MG63 (cell line): ENCODE results near the gene CDH24. TPM values are rescaled to one million over a fixed set of nuclear protein-coding genes. Genes with fewer than 3 reads are reported as not detected.

Experiments
- DNase-seq: peaks from one replicate; pipeline ENCODE4 v3.0.0-alpha.2; 2020
- H3K27me3 ChIP-seq: fragments of 250-450 bp; sonication (Bioruptor Pico); 2 replicates; pipeline ENCODE4 v1.5.1; 2020; ENCODE audit warnings: mild to moderate bottlenecking, moderate library complexity
- H3K36me3 ChIP-seq: fragments of 250-450 bp; sonication (Bioruptor Pico); 2 replicates; pipeline ENCODE4 v1.5.1; 2020; ENCODE audit warnings: mild to moderate bottlenecking, moderate library complexity
- H3K4me3 ChIP-seq: fragments of 250-450 bp; sonication (Bioruptor Pico); 2 replicates; pipeline ENCODE4 v1.5.1; 2020; ENCODE audit warnings: mild to moderate bottlenecking, moderate library complexity
- H3K9me3 ChIP-seq: fragments of 250-450 bp; sonication (Bioruptor Pico); 2 replicates; pipeline ENCODE4 v1.5.1; 2020; ENCODE audit warnings: mild to moderate bottlenecking, moderate library complexity
- total RNA-seq: library from RNA; depleted of rRNA; stranded (reverse); fragments of >200 nt; shearing (Covaris generic); gene quantifications from 2 replicates; pipeline ENCODE4 v1.2.3, GENCODE V29; 2014; ENCODE audit warnings: low replicate concordance

The CDH24 gene
- total RNA-seq, 1 experiment from 2014 or later = 1.9 TPM

DNA sequence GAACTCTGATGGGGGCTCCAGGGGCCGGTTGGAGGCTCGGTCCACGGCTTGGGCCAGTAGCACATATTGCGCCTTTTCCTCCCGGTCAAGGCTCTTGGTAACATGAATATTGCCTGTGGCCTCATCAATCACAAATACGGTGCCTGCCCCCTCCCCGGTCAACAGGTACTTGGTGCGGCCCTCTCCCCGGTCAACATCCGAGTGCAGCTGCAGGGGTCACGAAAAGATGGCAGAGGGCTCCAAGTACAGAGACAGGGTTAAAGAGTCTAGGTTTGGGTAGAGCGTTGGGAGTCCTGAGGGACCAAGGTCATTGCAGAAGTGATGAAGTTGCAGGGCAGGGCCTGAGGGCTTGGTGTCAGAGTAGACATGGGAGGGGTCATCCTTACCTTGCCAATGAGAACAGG, 2.2 kb downstream of the CDH24 start:
- no peaks in the 10 kb centered on the region for H3K9me3 ChIP-seq
- peaks cover 3% of the 10 kb centered on the region for H3K36me3 ChIP-seq
- no peak overlapping the region for H3K4me3 ChIP-seq
- no peaks in the 10 kb centered on the region for H3K27me3 ChIP-seq
- no peak for DNase-seq

DNA sequence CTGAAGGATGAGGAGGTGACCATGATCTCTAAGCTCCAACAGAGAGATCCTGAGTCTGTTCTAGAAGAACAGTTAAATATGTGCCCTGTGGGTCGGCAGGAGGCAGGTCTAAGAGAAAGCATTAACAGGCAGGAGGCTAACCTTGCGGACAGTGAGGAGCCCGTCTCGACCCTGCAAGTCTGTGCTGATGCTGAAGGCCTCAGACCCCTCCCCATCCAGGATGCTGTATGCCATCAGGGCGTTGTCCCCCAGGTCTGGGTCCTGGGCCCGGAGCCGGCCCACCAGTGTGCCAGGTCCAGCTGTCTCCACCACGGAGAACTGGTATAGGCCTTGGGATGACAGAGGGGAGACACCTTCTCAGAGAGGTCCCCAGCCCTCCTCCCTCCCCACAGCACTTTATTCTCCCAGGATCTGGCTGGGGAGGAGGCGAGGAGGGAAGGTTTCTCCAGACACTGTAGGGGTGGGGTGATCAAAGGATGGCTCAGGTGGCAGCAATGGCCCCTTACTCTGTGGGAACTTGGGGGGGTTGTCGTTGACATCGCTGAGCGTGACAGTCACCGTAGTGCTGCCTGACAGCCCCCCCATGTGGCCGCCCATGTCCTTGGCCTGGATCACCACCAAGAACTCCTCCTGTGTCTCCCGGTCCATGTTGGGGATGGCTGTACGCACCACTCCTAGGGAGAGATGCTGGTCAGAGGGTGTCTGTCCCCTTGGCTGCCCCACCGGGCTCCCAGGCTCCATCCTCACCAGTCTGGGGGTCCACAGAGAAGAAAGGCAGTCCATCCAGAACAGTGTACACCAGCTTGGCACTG, 3.1 kb downstream of the CDH24 start:
- Histone ChIP-seq H3K36me3 (no peaks in the 10 kb centered on the region), H3K4me3 (no peak overlapping the region), H3K9me3 (no peaks in the 10 kb centered on the region), H3K27me3 (no peaks in the 10 kb centered on the region)
- DNase-seq = no peak

DNA sequence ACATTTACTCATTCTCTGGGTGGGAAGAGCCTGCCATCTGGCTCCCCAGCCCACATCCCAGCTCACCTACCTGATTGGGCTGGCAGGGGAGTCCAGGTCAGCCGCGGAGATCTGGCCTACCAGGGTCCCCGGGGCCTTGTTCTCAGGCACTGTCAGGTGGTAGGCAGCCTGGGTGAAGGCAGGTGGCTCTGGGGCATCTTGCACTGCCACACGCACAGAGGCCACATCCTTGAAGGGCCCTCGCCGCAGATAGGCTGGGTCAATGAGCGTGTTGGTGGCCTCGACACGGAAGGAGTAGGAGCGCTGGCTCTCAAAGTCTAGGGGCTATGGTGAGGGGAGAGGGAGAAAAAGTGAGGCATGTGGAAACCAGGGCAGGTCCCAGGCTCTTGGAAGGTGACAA, 3.9 kb downstream of the CDH24 start:
- Histone ChIP-seq H3K4me3 (no peak overlapping the region), H3K9me3 (no peaks in the 10 kb centered on the region), H3K27me3 (no peaks in the 10 kb centered on the region), H3K36me3 (no peaks in the 10 kb centered on the region)
- no peak for DNase-seq

DNA sequence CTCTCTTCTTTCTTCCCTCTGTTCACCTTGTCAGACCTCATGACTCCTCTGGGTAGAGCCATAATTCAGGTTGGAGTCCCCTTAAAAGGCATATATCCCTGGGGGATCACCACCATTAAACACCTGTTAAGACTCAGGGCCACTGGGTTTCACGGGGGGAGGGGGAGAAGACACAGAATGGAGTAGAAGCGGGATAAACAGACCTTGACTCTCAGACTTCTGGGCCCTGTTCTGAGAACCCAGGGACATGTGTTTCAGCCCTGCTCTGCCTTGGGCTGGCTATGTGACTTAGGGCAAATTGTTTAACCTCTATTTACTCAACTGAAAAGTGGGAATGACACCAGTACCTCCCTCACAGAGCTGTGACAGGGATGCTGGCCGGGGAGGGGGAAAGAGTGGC, 4.6 kb downstream of the CDH24 start:
- Histone ChIP-seq H3K36me3 (no peaks in the 10 kb centered on the region), H3K27me3 (no peaks in the 10 kb centered on the region), H3K9me3 (no peaks in the 10 kb centered on the region), H3K4me3 (no peak overlapping the region)
- no peak for DNase-seq

DNA sequence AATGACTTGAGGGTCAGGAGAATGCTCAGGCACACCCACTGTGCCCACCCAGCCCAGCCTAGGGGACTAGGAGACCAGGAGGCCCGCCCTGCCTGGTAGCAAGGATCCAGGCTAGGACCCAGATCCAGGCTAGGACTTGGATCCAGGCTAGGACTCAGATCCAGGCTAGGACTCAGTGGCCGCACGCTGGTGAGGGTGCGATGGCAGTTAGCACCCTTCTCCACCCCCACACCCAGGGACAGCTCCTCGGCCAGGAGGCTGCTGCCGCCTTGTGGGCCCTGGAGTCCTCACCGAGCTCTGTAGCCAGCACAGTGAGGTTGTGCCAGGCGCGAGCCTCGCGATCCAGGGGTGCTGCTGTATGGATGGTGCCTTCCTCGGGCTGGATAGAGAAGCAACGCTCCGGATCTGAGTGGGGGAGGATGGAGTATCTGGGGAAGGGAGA, 5.1 kb downstream of the CDH24 start:
- Histone ChIP-seq H3K4me3 (no peak overlapping the region), H3K36me3 (no peaks in the 10 kb centered on the region), H3K9me3 (no peaks in the 10 kb centered on the region), H3K27me3 (no peaks in the 10 kb centered on the region)
- DNase-seq = no peak

DNA sequence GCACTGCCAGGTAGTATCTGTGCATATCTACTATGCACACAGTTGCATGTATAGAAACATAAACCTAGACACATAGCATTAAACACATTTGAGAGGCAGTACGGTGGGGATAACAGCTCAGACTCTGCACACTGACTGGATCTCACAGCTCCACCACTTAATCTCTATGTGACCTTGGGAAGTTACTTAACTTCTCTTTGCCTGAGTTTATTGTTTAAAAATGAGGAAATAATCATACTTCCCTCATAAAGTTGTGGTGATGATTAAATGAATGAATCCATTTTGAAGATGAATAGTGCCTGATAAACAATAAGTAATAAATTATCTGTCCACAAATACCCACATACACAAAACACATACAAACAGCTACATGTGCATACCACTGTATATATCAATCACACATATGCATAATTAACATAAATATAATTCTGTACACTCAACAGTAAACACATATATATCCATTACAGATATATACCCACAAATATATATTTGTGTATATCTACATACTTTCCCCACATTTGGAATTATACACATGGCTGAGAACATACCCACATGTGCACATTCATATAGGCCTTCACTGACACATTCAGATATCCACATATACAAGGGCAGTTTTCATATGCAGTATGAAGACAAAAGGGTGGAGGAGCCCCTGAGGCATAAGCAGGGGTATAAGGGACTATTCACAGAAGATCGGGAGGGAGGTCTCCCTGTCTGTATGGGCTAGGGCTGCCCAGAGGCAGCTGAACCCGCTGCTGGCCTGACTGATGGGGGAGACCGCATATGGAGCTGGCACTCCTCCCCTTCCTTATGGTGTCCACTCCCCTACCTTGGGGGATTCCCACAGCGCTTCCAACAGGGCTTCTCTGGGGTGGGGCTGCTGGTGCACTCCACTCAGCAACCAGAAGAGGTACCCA, 5.9 kb downstream of the CDH24 start:
- Histone ChIP-seq H3K9me3 (no peaks in the 10 kb centered on the region), H3K36me3 (no peaks in the 10 kb centered on the region), H3K4me3 (no peak overlapping the region), H3K27me3 (no peaks in the 10 kb centered on the region)
- DNase-seq = no peak

DNA sequence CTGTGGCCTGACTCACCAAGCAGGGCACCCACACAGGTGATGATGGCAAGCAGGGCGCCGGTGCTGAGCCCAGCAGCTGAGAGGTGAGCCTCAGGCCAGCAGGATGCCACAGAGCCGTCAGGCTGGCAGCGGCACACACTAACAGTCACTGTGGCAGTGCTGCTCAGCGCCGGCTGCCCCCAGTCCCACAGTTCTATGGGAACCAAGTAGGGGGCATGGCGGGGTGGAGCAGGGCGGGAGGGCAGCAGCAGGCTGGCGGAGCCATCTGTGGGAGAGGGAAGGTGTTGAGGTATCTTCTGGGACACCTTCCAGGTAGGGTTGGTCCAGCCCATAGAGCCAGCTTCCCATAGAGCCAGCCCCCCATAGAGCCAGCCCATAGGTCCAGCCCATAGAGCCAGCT, 8.3 kb downstream of the CDH24 start:
- no peaks in the 10 kb centered on the region for H3K9me3 ChIP-seq
- DNase-seq = no peak
- H3K27me3 ChIP-seq = no peaks in the 10 kb centered on the region
- H3K36me3 ChIP-seq = no peaks in the 10 kb centered on the region
- no peak overlapping the region for H3K4me3 ChIP-seq

DNA sequence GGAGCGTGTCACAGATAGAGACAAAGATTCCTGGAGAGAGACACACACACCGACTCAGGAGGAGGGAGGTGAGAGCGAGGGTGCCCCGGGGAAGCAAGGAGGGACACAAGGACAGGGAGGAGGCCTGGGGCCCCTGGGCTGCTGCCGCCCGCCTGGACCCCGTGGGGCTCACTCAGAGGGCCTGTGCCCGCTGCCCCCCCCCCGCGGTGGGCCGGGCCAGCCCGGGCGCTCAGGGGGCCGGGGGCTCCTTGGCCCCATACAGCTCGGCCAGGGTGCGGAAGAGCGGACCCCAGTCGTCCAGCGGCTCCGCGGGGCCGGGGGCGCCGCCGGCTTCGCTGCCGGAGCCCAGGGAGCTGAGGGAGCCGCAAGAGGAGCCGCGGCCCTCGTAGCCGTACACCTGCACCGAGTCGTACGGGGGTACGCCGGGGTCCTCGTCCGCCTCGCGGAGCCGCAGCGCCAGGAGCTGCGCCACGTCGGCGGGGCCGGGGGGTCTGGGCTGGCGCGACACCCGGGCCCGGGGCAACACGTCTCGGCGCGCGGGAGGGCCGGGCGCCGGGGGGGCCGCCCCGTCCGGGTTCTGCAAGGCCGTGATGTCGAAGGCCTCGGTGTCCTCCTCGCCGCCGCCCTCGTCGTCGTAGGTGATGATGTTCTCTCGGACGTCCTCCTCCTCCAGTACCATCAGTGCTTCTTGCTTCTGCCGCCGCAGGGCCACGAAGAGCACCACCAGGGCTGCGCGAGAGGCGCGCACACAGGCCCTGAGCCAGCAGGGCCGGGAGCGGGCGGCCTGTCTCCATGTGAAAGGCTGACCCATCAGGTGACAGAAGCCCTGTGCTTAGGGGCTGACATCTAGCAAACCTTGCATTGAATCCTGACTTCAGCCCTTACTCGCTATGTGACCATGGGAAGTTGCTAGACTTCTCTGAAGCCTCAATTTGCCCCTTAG, 9.3 kb downstream of the CDH24 start:
- H3K4me3 ChIP-seq = no peak overlapping the region
- H3K36me3 ChIP-seq = no peaks in the 10 kb centered on the region
- DNase-seq = no peak

DNA sequence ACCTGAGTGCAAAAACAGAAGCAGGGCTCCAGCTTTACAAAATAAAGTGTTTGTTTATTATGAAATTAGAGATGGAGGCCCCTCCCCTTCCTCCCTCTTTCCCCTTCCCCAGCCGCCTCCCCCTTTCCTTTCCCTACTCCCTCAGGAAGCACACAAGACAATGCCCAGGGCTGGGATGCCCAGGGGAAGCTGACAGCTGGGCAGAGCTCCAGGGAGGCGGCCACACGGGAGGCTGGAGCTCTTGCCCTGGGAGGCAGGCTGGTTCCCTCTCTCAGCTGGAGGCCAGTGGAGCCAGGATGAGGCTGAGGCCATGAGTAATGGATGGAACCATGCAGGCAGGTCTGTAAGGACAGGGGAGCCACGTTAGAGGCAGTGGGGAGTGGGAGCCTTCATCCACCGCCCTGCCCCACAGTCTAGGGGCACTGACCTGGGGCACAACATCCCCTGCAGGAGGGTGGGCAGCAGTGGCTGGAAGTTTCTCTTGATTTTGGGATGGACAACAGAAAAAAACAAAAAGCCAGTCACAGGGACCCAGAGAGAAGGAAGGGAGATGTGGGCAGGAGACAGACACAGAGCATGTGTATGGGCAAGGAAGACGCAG, 10.2 kb downstream of the CDH24 start:
- H3K27me3 ChIP-seq = no peaks in the 10 kb centered on the region
- no peaks in the 10 kb centered on the region for H3K36me3 ChIP-seq
- peak; percentile 72 for DNase-seq
- no peaks in the 10 kb centered on the region for H3K9me3 ChIP-seq
- H3K4me3 ChIP-seq = no peak overlapping the region

More for the DNA sequence above, 9.3 kb downstream of the CDH24 start:
- Histone ChIP-seq H3K27me3 (no peaks in the 10 kb centered on the region), H3K9me3 (no peaks in the 10 kb centered on the region)

DNA sequence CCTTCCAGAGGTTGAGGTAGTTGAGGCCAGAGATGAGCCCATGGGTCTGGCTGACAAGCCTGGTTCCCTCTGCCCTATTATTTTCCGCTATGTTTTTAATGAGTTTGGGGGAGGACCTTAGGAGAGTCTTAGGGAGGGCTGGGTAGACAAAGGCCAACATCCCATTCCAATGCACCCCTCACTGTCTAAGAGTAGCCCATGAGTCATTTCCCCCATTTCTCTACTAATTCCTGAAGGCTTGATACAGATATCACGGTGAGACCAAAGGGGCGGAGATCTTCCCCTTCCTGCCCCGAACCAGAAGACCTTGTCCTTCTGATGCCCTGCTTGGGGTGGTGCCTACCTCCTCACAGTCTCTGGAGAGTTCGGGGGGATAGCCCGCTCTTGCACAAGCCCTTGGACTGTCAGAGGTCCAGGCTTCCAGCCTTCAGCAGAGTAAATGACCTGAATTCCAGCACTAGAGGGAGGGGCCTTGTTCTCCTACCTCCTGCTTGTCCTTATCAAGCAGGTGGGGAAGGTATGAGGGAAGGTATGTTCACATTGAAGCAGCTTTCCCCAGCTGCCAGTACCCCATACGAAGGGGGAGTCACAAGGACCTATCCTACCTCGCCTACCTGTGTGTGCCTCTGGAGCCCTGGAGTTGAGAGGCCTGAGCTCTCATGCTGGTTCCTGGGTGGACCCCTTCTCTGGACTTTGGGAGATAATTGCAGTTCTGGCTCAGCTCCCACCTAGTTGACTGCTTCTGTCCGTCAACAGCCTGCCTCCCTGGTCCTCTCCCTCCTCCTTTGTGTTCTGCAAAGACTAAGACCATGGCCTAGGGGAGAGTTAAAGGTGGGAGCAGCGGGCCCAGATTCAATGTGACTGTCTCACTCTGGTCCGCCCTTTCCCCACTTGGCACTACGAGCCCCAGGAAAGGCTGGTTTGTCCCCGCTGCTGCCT, 11.6 kb downstream of the CDH24 start:
- Histone ChIP-seq H3K27me3 (no peaks in the 10 kb centered on the region), H3K4me3 (no peak overlapping the region), H3K36me3 (no peaks in the 10 kb centered on the region), H3K9me3 (no peaks in the 10 kb centered on the region)
- no peak for DNase-seq

DNA sequence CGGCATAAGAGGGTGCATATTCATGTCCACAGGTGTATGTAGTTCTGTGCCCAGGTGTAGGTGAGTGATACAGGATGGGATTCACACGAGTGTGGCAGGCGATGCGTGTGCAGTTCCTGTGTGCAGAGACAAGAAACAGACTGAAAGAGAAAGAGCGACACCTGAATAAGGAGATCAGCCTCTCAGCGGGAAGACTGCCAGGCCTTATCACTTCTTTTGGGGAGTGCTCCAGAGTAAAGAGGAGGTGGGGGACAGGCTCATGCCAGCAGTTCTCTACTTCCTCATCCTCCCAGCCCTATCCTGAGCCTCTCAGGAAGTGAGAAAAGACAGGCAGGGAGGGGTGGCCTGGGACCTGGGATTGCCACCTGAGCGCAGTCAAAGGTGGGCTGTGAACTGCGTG, 12.5 kb downstream of the CDH24 start:
- H3K27me3 ChIP-seq = no peaks in the 10 kb centered on the region
- DNase-seq = no peak
- H3K9me3 ChIP-seq = no peaks in the 10 kb centered on the region
- H3K4me3 ChIP-seq = no peak overlapping the region
- no peaks in the 10 kb centered on the region for H3K36me3 ChIP-seq

DNA sequence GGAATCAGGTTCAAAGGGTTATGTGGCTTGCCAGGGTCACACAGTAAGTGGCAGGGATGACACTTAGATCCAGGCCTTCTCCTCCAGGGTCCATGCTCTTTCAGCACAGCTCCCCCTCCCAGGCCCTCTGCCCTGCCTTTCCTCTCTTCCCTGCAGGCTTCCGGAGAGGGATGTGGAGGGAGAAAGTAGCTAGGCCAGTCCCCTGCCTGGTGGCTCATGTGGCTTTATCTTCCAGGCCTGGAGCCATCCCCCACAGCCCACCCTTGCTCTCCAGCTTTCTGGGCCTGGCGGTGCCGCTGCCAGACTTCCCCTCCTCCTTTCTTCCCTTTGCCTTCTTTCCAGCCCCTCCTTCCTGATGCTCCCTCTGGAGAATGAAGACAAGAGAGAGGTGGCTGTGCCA, 13.6 kb downstream of the CDH24 start:
- Histone ChIP-seq H3K36me3 (no peaks in the 10 kb centered on the region), H3K27me3 (no peaks in the 10 kb centered on the region), H3K4me3 (no peak overlapping the region), H3K9me3 (no peaks in the 10 kb centered on the region)
- DNase-seq = no peak

DNA sequence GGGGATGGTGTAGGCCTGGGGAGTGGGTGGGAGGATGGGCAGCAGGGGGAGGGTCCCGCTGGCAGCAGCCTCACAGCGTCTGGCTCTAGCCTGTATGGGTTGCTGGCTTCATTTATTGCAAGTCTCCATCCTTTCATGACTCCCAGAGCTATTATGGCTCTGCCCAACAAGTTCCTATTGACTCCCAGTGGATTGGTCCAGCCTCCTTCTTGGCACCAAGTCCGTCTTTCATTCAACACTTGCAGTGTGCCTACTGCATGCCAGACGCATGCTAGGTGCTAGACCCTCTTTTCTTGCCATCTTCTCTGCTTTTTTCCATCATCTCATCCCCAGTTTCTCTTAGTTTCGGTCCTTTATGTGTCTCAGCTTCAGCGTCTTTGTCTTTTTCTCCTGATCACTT, 14.2 kb downstream of the CDH24 start:
- Histone ChIP-seq H3K4me3 (no peak overlapping the region), H3K36me3 (no peaks in the 10 kb centered on the region), H3K27me3 (no peaks in the 10 kb centered on the region), H3K9me3 (no peaks in the 10 kb centered on the region)
- no peak for DNase-seq

DNA sequence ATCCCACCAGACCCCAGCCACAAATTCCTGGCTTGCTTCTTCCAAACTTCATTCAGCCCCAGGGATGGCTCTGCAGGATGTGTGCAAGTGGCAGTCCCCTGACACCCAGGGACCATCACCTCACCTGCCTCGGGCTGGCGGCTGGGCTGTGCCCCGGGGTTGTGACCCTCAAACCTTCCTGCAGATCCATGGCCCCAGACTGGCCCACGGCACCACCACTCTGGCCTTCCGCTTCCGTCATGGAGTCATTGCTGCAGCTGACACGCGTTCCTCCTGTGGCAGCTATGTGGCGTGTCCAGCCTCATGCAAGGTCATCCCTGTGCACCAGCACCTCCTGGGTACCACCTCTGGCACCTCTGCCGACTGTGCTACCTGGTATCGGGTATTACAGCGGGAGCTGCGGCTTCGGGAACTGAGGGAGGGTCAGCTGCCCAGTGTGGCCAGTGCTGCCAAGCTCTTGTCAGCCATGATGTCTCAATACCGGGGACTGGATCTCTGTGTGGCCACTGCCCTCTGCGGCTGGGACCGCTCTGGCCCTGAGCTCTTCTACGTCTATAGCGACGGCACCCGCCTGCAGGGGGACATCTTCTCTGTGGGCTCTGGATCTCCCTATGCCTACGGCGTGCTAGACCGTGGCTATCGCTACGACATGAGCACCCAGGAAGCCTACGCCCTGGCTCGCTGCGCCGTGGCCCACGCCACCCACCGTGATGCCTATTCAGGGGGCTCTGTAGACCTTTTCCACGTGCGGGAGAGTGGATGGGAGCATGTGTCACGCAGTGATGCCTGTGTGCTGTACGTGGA, 15.0 kb downstream of the CDH24 start, which contains the start of gene PSMB11:
Gene PSMB11, plus strand, starts transcription at position 51 of the 804 bp plus-strand sequence. Its CDS starts 14 bp downstream, at position 65.
- no peaks in the 10 kb centered on the region for H3K36me3 ChIP-seq
- DNase-seq = no peak
- H3K9me3 ChIP-seq = no peaks in the 10 kb centered on the region
- no peak within 1 kb of the TSS for H3K4me3 ChIP-seq
- H3K27me3 ChIP-seq = no peaks in the 10 kb centered on the region

DNA sequence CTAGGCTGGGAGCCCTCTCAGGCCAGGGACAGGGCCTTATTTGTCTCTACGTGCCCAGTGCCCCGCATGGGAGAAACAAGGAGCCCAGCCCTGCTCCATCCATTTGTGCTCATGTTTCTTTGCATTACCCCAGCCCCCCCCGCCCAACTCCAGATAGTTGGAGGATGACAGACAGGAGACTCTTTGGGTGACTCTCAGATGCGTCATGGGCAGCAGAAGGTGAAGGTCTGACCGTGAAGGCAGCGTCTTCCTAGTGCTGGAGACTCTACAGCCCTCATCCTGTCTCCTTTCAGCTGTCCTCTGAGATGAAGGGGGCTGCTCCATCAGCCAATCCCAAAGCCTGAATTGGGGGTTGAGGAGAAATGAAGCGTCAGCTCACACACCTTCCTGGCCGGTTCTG, 15.6 kb downstream of the CDH24 start:
- no peaks in the 10 kb centered on the region for H3K9me3 ChIP-seq
- peak; percentile 31 for DNase-seq
- H3K36me3 ChIP-seq = no peaks in the 10 kb centered on the region
- H3K27me3 ChIP-seq = no peaks in the 10 kb centered on the region
- no peak overlapping the region for H3K4me3 ChIP-seq
